D721Med (cell line): ENCODE data around the gene KRT80.

Source experiments
- DNase-seq: peaks from one replicate; pipeline ENCODE4 v3.0.0; 2011; ENCODE audit warnings: low spot score; ENCODE audit not compliant: insufficient read length
- FAIRE-seq: peaks from 2 replicates; lab custom pipeline; 2011; peaks lifted over from hg19 to GRCh38; lab: Jason Lieb, UNC
- TF ChIP-seq, protein P1 (sequence below): IDR thresholded peaks from 2 replicates; pipeline ENCODE4 v1.5.1; 2012; ENCODE audit warnings: mild to moderate bottlenecking, control low read depth; ENCODE audit not compliant: insufficient read depth; ENCODE audit errors: missing control alignments

KRT80 gene

DNA sequence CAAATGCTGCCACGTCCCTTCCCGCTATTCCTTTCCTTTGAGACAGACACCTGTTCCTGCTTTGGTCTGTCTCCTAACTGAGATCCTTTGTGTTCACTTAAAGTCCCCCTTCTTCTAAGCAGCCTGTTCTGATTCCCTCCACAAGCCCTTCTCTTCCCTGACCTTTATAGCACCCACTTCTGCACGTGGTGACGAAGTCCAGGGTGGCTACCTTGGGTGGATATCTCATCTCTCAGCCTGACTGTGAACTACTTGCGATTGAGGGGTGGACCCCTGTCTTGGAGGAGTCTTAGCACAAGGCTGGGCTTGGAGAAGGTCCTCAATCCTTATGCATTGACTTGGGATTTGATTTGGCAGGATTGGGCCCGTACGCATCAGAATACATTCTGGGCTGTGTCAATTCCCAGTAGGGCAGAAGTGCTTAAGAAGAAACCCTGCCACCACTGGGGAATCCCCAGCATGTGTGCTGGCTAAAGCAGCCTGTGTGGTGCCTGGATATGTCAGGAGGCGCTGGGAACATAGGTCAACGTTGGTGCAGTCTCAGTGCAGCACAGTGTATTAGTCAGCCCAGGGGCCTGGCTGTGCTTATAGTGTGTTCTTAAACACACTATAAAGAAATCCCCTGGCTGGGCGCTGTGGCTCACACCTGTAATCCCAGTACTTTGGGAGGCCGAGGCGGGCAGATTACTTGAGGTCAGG is 23.6 kb downstream of the KRT80 start:
- FAIRE-seq (no peak), DNase-seq (no peak)
- TF ChIP-seq, protein P1, sequence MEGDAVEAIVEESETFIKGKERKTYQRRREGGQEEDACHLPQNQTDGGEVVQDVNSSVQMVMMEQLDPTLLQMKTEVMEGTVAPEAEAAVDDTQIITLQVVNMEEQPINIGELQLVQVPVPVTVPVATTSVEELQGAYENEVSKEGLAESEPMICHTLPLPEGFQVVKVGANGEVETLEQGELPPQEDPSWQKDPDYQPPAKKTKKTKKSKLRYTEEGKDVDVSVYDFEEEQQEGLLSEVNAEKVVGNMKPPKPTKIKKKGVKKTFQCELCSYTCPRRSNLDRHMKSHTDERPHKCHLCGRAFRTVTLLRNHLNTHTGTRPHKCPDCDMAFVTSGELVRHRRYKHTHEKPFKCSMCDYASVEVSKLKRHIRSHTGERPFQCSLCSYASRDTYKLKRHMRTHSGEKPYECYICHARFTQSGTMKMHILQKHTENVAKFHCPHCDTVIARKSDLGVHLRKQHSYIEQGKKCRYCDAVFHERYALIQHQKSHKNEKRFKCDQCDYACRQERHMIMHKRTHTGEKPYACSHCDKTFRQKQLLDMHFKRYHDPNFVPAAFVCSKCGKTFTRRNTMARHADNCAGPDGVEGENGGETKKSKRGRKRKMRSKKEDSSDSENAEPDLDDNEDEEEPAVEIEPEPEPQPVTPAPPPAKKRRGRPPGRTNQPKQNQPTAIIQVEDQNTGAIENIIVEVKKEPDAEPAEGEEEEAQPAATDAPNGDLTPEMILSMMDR: no peak

DNA sequence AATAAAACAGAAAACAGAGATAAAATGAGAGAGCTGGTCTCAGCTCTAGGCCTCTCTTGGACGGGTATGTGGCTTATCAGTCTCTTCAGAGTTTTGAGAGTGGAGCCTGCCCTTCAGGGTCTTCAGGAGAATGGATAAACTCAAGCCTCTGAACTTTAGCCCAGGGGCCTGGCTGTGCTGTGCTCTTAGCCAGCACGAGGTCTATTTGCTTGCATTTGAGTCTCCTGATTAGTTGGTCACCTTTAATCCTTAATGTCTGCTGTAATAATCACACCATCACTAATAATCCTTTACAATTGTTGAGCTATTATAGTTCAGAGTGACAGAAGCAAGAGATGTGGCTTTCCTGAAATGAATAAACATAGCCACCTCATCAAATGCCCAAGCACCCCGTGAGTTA is 24.3 kb downstream of the KRT80 start:
- FAIRE-seq (no peak), DNase-seq (no peak)
- TF ChIP-seq, protein P1: no peak

DNA sequence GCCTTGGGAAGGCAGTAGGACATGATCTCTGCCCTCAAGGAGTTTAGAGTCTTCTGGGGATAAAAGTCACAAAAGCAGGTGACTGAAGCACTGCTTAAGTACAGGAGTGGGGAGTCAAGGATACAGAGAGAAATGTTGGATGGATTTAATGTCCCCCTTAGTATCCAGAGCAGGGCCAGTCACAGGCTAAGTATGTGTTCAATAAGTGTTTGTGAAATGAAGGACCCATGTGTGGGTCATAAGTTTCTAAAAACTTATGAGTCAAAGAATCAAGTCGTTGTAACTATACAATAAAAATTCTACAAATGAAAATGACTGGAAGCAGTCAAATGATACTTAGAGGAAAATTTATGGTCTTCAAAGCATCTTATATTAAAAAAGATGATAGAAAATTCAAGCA is 25.1 kb downstream of the KRT80 start:
- DNase-seq: no peak
- FAIRE-seq: no peak
- TF ChIP-seq, protein P1: no peak

DNA sequence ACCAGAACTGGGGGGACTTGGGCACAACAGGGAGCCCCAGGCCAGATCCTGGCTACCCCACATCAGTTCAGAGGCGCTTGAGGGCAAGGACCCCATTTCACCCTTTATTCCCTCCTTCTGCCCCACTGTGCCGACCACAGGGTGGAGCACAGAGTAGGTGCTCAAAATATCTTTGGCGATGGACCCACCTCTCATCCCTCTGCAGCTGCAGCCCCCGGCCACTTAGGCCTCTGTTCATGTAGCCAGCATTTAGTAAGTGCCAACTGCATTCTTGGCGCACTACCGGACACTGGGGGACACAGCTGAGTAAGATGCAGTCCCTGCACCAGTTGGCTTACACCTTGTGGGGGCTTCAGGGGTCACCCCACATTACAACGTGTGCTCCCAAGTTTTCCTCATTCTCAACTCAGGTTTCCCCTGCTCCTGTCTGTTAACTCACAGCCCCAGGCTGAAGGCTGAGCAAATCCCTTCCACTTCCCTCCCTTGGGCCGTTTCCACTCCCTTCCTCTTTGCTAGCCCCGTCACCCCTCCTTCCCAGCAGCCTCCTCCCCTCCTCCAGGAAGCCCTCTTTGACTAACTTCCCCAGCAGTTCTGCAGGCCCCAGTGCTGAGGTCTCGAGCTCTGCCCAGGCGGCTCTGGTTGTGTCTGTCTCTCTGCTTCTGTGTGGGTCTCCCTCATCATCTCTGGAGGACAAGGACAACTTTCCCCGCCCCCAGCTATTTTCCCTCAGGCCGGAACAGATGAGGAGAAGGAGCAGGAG is 26.5 kb downstream of the KRT80 start:
- FAIRE-seq: no peak
- TF ChIP-seq, protein P1: no peak
- DNase-seq: no peak

DNA sequence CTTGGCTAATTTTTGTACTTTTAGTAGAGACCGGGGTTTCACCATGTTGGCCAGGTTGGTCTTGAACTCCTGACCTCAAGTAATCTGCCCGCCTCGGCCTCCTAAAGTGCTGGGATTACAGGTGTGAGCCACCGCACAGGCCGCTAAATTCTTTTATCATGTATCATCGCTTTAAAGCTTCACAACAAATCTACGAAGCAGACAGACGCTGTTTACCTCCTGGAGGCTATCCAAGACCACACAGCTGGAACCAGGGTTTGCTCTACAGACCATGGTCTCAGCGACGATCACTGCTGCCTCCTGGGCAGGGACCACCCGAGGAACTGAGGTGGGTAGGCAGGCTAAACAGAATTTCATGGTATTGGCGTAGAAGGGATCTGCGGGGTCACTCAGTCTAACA is 27.2 kb downstream of the KRT80 start:
- FAIRE-seq: no peak
- DNase-seq: no peak
- TF ChIP-seq, protein P1: no peak

DNA sequence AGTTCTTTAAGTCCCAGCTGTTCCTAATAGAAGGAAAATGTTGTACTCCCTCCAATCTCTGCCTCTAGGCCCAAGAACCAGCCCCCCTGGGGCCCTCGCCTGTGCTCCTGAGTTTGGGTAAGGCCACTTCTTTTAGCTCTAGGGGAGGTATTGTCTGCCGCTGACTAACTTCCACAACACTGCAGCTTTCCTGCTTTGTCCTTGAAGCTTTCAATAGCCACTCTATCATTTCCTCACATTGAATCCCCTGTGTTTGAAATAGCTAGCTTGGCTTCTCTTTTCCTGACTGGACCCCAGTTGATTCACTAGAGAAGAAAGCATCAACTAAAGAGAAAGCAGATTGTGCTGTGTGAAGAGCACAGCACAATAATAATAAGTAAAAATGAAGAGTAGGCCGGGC is 28.8 kb downstream of the KRT80 start:
- TF ChIP-seq, protein P1: no peak
- DNase-seq (no peak), FAIRE-seq (no peak)

DNA sequence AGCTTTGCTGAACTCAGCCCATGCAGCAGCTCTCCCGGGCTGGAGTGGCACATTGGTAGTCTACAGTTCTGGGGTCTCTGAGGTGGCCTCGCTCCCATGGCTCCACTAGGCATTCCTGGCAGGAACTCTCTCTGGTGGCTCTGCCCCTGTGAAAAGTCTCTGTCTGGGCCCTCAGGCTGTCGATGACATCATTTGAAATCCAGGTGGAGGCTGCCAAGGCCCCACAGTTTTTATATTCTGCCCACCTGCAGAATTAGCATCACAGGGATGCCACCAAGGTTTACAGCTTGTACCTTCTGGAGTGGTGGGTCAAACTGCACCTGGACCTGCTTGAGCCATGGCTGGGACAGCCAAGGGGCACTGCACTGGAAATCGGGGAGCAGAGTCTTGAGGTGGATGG is 31.6 kb downstream of the KRT80 start:
- TF ChIP-seq, protein P1: no peak
- DNase-seq (no peak), FAIRE-seq (no peak)
